ENCODE results near the gene MIA2. TPM values are rescaled to one million over a fixed set of nuclear protein-coding genes. Genes with fewer than 3 reads are reported as not detected.

The MIA2 gene
- total RNA-seq, 2 experiments from 2014 or later = 23.2 to 24.4 TPM

DNA sequence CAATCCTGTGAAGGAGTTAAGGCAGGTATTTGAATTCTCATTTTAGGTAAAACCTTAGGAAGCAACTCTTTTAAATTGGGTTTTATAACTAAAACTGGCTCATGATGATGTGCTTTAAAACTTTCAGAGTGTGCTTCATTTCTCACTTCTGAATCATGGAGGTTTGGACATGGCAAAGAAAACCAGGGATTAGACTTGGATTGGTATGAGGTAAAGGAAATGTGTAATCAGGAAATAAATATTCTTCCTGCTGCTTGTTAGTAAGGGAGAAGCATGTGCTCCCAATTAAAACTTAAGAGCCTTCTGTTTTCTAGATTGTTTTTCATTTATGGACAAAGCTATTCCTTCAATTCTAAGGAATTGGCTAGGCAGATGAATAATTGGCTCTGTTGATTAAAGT lies 141.1 kb downstream of the MIA2 start:
- H3K27ac Mint-ChIP-seq = no peak overlapping the region
- no peaks in the 10 kb centered on the region for H3K9me3 Mint-ChIP-seq
- no peak overlapping the region for H3K4me3 Mint-ChIP-seq

DNA sequence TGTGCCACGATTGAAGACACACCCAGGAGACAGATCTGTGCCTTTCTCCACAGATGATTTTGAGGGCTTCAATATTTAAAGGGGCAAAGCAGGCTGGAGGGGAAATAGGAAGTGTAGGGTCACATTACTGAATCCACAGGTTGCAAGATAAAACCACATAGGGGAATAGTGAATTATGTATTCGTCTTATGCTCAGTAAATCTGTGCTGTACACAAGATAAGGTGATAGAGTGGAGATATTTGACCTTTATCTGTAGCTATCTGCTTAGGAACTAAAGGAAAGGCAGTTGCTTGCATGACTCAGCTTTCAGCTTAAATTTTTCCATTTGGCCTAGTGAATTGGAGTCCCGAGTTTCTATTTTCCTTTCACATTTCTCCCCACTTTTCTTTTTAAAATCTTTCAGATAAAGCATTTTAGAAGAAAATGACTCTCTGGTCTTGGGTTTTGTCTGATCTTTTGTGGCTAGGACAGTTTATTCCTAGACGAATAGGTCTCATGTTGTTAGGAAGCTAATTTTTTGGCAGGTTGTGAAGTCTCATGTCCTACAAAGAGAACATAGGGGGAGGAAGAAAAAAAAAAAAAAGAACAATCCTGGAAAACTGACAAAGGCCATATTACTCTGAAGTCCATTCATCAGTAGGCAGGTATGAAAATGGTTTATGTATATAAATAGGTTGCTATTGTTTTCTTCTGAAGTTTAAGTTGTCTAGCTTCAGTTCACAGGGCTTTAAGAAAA lies 143.1 kb downstream of the MIA2 start:
- peaks cover 5% of the 10 kb centered on the region for H3K4me1 Mint-ChIP-seq
- H3K27me3 Mint-ChIP-seq = no peaks in the 10 kb centered on the region
- no peaks in the 10 kb centered on the region for H3K9me3 Mint-ChIP-seq
- no peak for DNase-seq
- POLR2A ChIA-PET = no interaction called here
- ATAC-seq (ENCODE audit: low read depth) = no peak
- no peak overlapping the region for H3K4me3 Mint-ChIP-seq
- H3K27ac Mint-ChIP-seq = no peak overlapping the region
- H3K36me3 Mint-ChIP-seq = peaks cover 4% of the 10 kb centered on the region

More for the DNA sequence above, 141.1 kb downstream of the MIA2 start:
- POLR2A ChIA-PET = no interaction called here
- ATAC-seq (ENCODE audit: low read depth) (no peak), DNase-seq (no peak)
- H3K27me3 Mint-ChIP-seq = no peaks in the 10 kb centered on the region
- H3K36me3 Mint-ChIP-seq = peaks cover 4% of the 10 kb centered on the region
- peaks cover 5% of the 10 kb centered on the region for H3K4me1 Mint-ChIP-seq

DNA sequence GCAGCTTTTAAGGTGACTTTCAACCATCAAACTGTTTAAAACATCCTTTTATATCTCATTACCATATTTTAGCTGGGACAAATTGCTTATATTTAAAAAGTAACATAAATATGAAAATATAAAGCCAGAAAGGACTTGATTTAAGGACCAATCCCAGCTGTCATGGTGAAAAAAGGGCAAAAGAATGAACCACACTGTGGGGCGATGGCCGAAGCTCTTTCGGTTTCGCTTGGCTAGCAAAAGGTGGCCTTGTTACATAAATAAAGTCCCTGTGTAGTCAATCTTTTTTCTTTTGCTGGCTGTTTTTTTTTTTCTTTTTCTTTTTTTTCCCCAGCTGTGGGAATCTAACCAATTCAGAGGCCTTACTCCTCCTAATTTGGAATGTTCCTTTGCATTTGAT lies 147.7 kb downstream of the MIA2 start:
- Mint-ChIP-seq H3K4me1 (peaks cover 20% of the 10 kb centered on the region), H3K36me3 (peaks cover 1% of the 10 kb centered on the region), H3K9me3 (no peaks in the 10 kb centered on the region), H3K27ac (no peak overlapping the region), H3K4me3 (no peak overlapping the region), H3K27me3 (no peaks in the 10 kb centered on the region)
- DNase-seq = no peak
- ATAC-seq (ENCODE audit: low read depth) = no peak
- POLR2A ChIA-PET = interaction anchor here (1.2 kb wide), 1 partner anchor 51 kb away, joined by 3 read pairs; the partner anchor contains the start of gene FBXO33

DNA sequence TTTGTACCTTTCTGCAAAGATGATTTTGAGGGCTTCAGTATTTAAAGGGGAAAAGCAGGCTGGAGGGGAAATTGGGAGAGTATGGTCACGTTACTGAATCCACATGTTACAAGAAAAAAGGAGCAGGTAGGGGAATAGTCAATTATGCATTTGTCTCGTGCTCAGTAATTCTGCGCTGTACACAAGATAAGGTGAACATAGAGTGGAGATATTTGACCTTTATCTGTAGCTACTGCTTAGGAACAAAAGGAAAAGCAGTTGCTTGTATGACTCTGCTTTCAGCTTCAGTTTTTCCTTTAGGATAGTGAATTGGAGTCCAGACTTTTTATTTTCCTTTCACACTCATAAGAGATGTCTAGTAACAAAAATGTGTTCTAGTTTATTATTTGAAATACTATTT lies 148.7 kb downstream of the MIA2 start:
- Mint-ChIP-seq H3K27me3 (no peaks in the 10 kb centered on the region), H3K4me1 (peaks cover 15% of the 10 kb centered on the region), H3K9me3 (no peaks in the 10 kb centered on the region), H3K36me3 (no peaks in the 10 kb centered on the region), H3K27ac (no peak overlapping the region), H3K4me3 (no peak overlapping the region)
- DNase-seq (no peak), ATAC-seq (ENCODE audit: low read depth) (no peak)
- POLR2A ChIA-PET = interaction anchor here (1.2 kb wide), 1 partner anchor 49 kb away, joined by 3 read pairs; the partner anchor contains the start of gene FBXO33

DNA sequence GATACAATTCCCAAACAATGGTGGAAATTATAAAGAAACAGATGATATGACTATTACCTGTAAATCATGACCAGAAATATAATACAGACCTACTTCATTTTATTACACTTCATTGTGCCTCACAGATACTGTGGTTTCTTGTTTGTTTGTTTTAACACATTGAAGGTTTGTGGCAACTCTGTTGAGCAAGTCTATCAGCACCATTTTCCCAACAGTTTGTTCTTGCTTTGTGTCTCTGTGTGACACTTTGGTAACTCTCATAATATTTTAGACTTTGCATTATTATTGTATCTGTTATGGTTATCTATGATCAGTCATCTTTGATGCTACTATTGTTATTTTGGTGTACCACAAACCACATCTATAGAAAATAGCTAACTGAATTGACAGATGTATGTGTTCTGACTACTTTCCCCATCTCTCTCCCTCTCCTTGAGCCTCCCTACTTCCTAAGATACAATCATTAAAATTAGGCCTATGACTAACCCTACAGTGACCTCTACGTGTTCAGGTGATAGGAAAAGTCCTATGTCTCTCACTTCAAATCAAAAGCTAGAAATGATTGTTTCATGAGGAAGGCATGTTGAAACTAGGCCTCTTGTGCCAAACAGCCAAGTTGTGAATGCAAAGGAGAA lies 149.4 kb downstream of the MIA2 start:
- Mint-ChIP-seq H3K4me3 (no peak overlapping the region), H3K4me1 (peaks cover 15% of the 10 kb centered on the region), H3K9me3 (no peaks in the 10 kb centered on the region), H3K27ac (no peak overlapping the region), H3K27me3 (no peaks in the 10 kb centered on the region), H3K36me3 (no peaks in the 10 kb centered on the region)
- ATAC-seq (ENCODE audit: low read depth) = no peak
- DNase-seq = no peak
- POLR2A ChIA-PET = no interaction called here

DNA sequence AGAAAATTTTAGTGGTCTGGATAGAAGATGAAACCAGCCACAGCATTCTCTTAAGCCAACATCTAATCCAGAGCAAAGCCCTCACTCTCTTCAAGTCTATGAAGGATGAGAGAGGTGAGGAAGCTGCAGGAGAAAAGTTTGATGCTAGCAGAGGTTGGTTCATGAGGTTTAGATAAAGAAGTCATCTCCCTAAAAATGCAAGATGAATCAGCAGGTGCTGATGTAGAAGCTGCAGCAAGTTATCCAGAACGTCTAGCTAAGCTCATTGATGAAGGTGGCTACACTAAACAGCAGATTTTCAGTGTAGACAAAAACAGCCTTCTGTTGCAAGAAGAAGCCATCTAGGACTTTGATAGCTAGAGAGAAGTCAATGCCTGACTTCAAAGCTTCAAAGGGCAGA lies 150.0 kb downstream of the MIA2 start:
- H3K36me3 Mint-ChIP-seq = no peaks in the 10 kb centered on the region
- H3K4me1 Mint-ChIP-seq = peaks cover 15% of the 10 kb centered on the region
- H3K9me3 Mint-ChIP-seq = no peaks in the 10 kb centered on the region
- H3K27me3 Mint-ChIP-seq = no peaks in the 10 kb centered on the region
- no peak overlapping the region for H3K4me3 Mint-ChIP-seq
- DNase-seq (no peak), ATAC-seq (ENCODE audit: low read depth) (no peak)
- POLR2A ChIA-PET = no interaction called here
- H3K27ac Mint-ChIP-seq = no peak overlapping the region

DNA sequence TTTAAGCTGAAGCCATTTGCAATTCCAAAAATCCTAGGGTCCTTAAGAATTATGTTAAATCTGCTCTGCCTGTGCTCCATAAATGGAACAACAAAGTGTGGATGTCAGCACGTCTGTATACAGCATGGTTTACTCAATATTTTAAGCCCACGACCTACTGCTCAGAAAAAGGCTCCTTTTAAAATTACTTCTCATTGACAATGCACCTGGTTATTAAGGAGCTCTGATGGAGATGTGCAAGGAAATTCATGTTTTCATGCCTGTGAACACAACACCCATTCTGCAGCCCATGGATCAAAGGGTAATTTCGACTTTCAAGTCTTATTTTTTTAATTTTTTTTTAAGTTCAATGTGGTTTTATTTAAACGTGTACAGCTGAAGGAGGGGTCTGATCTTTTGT lies 150.5 kb downstream of the MIA2 start:
- ATAC-seq (ENCODE audit: low read depth) (no peak), DNase-seq (no peak)
- no peaks in the 10 kb centered on the region for H3K9me3 Mint-ChIP-seq
- no peaks in the 10 kb centered on the region for H3K27me3 Mint-ChIP-seq
- POLR2A ChIA-PET = no interaction called here
- H3K4me3 Mint-ChIP-seq = no peak overlapping the region
- H3K4me1 Mint-ChIP-seq = peaks cover 15% of the 10 kb centered on the region
- no peaks in the 10 kb centered on the region for H3K36me3 Mint-ChIP-seq
- H3K27ac Mint-ChIP-seq = no peak overlapping the region

DNA sequence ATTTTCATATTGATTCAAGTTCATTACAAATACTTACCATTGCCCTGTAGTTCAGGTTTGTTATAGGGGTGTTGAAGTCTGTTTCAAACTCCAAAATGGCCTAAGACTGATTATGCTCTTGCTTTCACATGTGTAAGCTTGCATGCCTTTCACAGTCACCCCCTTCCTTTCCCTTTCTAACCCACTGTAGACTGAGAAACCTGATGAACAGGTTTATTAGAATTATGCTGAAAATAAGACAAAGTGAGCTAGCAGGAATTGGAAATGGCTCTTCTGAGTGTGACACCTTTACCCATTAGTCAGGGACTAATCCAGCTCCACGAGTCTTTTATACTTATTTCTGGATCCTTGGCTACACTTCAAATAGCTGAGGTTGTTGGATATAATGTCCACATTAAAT lies 159.6 kb downstream of the MIA2 start:
- Mint-ChIP-seq H3K4me1 (no peaks in the 10 kb centered on the region), H3K27me3 (no peaks in the 10 kb centered on the region), H3K9me3 (no peaks in the 10 kb centered on the region), H3K4me3 (no peak overlapping the region), H3K27ac (no peak overlapping the region), H3K36me3 (peaks cover 20% of the 10 kb centered on the region)
- POLR2A ChIA-PET = no interaction called here
- ATAC-seq (ENCODE audit: low read depth) (no peak), DNase-seq (no peak)

DNA sequence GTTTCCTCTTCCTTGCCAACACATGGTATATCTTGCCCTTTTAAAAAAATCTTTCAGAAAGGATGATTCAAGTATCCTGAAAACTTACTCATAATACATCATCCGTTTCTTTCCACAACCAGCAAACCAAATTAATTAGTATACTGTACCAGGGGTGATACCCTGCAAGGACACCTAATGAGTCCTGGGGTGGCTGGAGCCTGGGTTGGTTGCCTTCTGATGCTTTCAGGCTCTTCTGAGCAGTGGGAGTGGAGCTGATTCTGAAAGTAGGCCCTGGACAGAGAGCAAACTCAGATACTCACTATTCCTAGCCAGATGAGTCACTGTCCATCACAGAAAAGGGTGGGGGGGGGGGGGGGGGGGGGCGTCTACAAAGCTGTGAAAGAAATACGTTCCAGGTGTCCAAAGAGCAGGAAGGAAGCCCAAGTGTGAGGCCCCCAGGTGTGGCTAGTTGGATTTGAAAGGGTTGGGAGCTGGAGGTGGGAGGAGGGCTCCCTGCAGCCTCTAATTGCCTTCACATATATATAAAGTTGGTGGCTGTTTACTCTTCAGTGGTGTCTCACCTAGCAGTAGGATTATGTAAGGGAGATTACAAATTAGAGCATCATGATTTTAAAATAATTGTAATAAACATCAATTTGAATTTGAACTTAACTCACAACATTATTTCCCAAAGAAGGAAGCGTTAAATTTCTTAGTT lies 162.0 kb downstream of the MIA2 start:
- no peak overlapping the region for H3K27ac Mint-ChIP-seq
- no peaks in the 10 kb centered on the region for H3K9me3 Mint-ChIP-seq
- H3K27me3 Mint-ChIP-seq = no peaks in the 10 kb centered on the region
- no peak overlapping the region for H3K4me3 Mint-ChIP-seq
- ATAC-seq (ENCODE audit: low read depth) (no peak), DNase-seq (no peak)
- H3K4me1 Mint-ChIP-seq = no peaks in the 10 kb centered on the region
- POLR2A ChIA-PET = no interaction called here
- H3K36me3 Mint-ChIP-seq = peaks cover 26% of the 10 kb centered on the region

DNA sequence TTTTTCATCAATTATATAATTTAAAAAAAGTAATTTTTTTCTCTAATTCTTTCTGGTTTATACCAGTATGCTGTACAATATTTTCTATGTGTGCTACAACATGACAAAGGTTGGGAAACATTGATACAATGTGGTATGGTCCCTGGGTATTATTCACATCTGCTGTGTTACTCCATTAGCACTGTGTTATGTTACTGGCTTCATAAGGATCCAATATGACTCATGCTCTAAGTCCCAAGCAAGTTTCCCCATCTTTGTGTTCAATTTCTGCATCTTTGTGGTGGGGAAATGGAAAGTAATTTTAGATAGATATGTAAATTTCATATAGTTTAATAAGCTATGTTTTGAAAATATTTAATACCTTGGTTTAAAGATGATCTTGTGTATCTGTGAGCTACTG lies 162.7 kb downstream of the MIA2 start:
- DNase-seq = no peak
- ATAC-seq (ENCODE audit: low read depth) = no peak
- Mint-ChIP-seq H3K27me3 (no peaks in the 10 kb centered on the region), H3K4me1 (no peaks in the 10 kb centered on the region), H3K27ac (no peak overlapping the region), H3K36me3 (peaks cover 32% of the 10 kb centered on the region), H3K4me3 (no peak overlapping the region), H3K9me3 (no peaks in the 10 kb centered on the region)
- POLR2A ChIA-PET = no interaction called here

DNA sequence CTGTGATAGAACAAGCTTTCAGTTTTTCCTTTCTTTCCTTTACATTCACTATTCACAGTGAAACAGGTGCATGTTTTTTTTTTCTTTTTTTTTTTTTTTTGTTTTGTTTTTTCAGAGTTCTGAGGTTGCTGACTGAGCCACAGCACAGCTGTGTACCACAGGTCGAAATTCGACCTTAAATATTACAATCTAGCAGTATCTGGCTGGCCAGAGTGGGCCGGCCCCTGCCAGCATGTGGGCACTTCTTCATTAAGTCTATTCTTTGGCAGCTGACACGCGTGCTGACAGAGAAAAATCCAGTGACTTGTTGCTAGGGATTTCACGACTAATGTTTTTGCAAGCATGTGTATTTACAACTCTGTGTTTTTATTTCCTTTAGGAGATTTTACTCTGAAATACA lies 164.7 kb downstream of the MIA2 start:
- H3K27me3 Mint-ChIP-seq = no peaks in the 10 kb centered on the region
- no peak overlapping the region for H3K4me3 Mint-ChIP-seq
- peaks cover 38% of the 10 kb centered on the region for H3K36me3 Mint-ChIP-seq
- H3K4me1 Mint-ChIP-seq = no peaks in the 10 kb centered on the region
- POLR2A ChIA-PET = interaction anchor here (0.6 kb wide), 1 partner anchor 28 kb away, joined by 3 read pairs; no protein-coding TSS in a partner anchor
- H3K27ac Mint-ChIP-seq = no peak overlapping the region
- H3K9me3 Mint-ChIP-seq = no peaks in the 10 kb centered on the region
- ATAC-seq (ENCODE audit: low read depth) (no peak), DNase-seq (no peak)

DNA sequence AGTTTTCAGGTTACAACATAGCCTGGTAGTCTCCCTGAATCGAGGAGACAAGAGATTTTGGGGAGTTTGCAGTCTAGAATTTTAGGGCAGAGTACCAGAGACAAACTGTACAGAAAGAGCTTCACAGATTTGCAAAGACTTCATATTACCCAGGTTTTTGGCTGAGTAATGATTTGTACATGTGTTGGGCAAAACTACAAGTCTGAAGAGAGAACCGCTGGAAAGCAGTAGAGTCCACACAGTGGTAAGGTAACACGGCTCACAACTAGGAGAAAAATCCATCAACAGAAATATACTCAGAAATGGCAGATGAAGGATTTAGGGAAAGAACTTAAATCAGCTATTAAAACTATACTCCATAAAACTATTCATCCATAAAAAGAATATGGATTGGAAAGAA lies 172.8 kb downstream of the MIA2 start:
- H3K36me3 Mint-ChIP-seq = peaks cover 22% of the 10 kb centered on the region
- POLR2A ChIA-PET = no interaction called here
- no peak overlapping the region for H3K27ac Mint-ChIP-seq
- H3K27me3 Mint-ChIP-seq = no peaks in the 10 kb centered on the region
- no peak overlapping the region for H3K4me3 Mint-ChIP-seq
- no peaks in the 10 kb centered on the region for H3K4me1 Mint-ChIP-seq
- H3K9me3 Mint-ChIP-seq = peaks cover 9% of the 10 kb centered on the region
- no peak for DNase-seq
- ATAC-seq (ENCODE audit: low read depth) = no peak

DNA sequence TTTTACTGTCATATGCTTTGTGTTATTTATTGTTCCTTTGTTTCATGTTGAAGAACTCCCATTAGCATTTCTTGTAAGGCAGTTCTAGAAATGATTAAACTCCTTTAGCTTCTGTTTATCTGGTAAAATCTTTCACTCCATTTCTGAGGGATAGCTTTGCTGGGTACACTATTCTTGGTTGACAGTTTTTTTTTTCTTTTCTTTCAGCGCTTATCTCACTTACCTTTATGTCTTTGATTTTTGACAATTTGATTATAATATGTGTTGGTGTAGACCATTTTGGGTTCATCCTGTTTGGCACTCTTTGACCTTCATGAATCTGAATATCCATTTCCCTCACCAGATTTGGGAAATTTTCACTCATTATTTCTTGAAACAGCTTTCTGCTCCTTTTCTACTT lies 182.4 kb downstream of the MIA2 start:
- no peak overlapping the region for H3K4me3 Mint-ChIP-seq
- DNase-seq = no peak
- H3K36me3 Mint-ChIP-seq = peaks cover 56% of the 10 kb centered on the region
- no peak overlapping the region for H3K27ac Mint-ChIP-seq
- POLR2A ChIA-PET = interaction anchor here (1.4 kb wide), 1 partner anchor 16 kb away, joined by 3 read pairs; the partner anchor contains the start of gene FBXO33
- no peaks in the 10 kb centered on the region for H3K4me1 Mint-ChIP-seq
- ATAC-seq (ENCODE audit: low read depth) = no peak
- H3K9me3 Mint-ChIP-seq = peaks cover 20% of the 10 kb centered on the region
- no peaks in the 10 kb centered on the region for H3K27me3 Mint-ChIP-seq

DNA sequence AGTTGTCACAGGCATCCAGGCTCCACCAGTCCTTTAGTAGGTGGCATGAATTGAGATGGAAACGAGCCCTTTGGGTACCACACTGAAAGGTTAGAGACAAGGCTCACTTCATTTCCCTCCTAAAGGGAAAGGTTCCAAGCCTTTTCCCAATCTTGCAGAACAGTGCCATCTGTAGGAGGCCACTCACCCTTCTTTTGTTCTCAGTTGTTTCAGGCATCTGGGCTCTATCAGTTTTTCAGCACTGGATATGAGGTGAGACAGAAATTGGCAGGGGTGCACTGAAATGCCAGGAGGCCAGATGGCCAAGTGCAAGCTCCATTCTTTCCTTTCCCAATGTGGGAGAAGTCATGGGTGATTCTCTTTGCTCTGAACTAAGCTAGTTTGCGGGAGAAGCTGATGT lies 183.3 kb downstream of the MIA2 start:
- H3K4me3 Mint-ChIP-seq = no peak overlapping the region
- peaks cover 56% of the 10 kb centered on the region for H3K36me3 Mint-ChIP-seq
- DNase-seq (no peak), ATAC-seq (ENCODE audit: low read depth) (no peak)
- no peaks in the 10 kb centered on the region for H3K4me1 Mint-ChIP-seq
- POLR2A ChIA-PET = interaction anchor here (1.4 kb wide), 1 partner anchor 15 kb away, joined by 3 read pairs; the partner anchor contains the start of gene FBXO33
- H3K27ac Mint-ChIP-seq = no peak overlapping the region
- no peaks in the 10 kb centered on the region for H3K27me3 Mint-ChIP-seq
- peaks cover 17% of the 10 kb centered on the region for H3K9me3 Mint-ChIP-seq
